Breast epithelium (tissue), 4 donors: ENCODE results near the gene PIGT. TPM values are rescaled to one million over a fixed set of nuclear protein-coding genes. Genes with fewer than 3 reads are reported as not detected.

Experiments
- DNase-seq, 2 donors: peaks; one replicate each; pipeline ENCODE4 v3.0.0-alpha.2; 2019; ENCODE audit warnings: low spot score in 2 of 2
- H3K27ac ChIP-seq, 2 donors: fragments of 200-600 bp; sonication (generic) in 1 of 2; one replicate each; pipeline ENCODE4 v1.5.1; 2016 to 2019; ENCODE audit warnings: mild to moderate bottlenecking in 1 of 2
- H3K27me3 ChIP-seq, 2 donors: fragments of 200-600 bp; sonication (generic) in 1 of 2; one replicate each; pipeline versions ENCODE4 v1.5.1 to v1.6.0; 2017 to 2019; ENCODE audit warnings: control low read depth in 1 of 2, mild to moderate bottlenecking in 1 of 2
- H3K36me3 ChIP-seq: fragments of 200-600 bp; one replicate; pipeline ENCODE4 v1.5.1; 2019
- H3K4me1 ChIP-seq, 2 donors: fragments of 200-600 bp; sonication (generic); one replicate each; pipeline ENCODE4 v1.5.1; 2016 to 2019; ENCODE audit warnings: control low read depth in 1 of 2
- H3K4me3 ChIP-seq, 3 donors: fragments of 200-600 bp; sonication (generic); 1 replicate in 2 of 3; 2 replicates in 1 of 3; pipeline ENCODE4 v1.5.1; 2016 to 2019; ENCODE audit warnings: mild to moderate bottlenecking in 3 of 3, moderate library complexity in 2 of 3
- H3K9me3 ChIP-seq, 2 donors: fragments of 200-600 bp; sonication (generic) in 1 of 2; one replicate each; pipeline ENCODE4 v1.5.1; 2016 to 2019; ENCODE audit warnings: control low read depth in 1 of 2
- CTCF ChIP-seq, 3 donors: fragments of 450-650 bp; IDR thresholded peaks; one replicate each; pipeline ENCODE4 v1.5.1; 2016 to 2017; ENCODE audit warnings: antibody characterized with exemption in 3 of 3, mild to moderate bottlenecking in 3 of 3, moderate library complexity in 3 of 3
- POLR2A ChIP-seq: fragments of 450-650 bp; IDR thresholded peaks from one replicate; pipeline ENCODE4 v1.6.1; 2016; ENCODE audit warnings: antibody characterized with exemption, mild to moderate bottlenecking, moderate library complexity
- POLR2AphosphoS5 ChIP-seq, 3 donors: sonication (generic); formaldehyde crosslinking; IDR thresholded peaks; one replicate each; pipeline ENCODE4 v1.6.1; 2017; ENCODE audit warnings: antibody characterized with exemption in 3 of 3
- intact Hi-C: fragments of 100-400 bp; cut with DNase I; formaldehyde crosslinking; loops from one replicate; pipeline ENCODE4 v1.15.1; 2023; ENCODE audit warnings: low total_unique reads
- total RNA-seq, 3 donors: library from RNA; depleted of rRNA; stranded (reverse); fragments of >200 nt; gene quantifications; one replicate each; pipeline ENCODE4 v1.1.0, GENCODE V29; 2016

The PIGT gene
- total RNA-seq, 3 donors from 2014 or later: 74.1 to 103 (median 76.7) TPM

- Histone ChIP-seq H3K4me3 (peak overlapping the region; percentile 62 to 90 (median 88)), H3K36me3 (no peaks in the 10 kb centered on the region), H3K4me1 (no peaks in the 10 kb centered on the region), H3K27ac (peak overlapping the region; percentile 93), H3K9me3 (no peaks in the 10 kb centered on the region), H3K27me3 (no peaks in the 10 kb centered on the region)
- TF ChIP-seq POLR2AphosphoS5 (IDR thresholded peaks at IDR 0.05): peak in 2 of 3 donors; percentile 8 to 58
- TF ChIP-seq POLR2A: no peak
- DNase-seq: peak in 1 of 2 donors; percentile 78
- intact Hi-C loops: no loop called here
Measured at GRCh38 chr20:45406260-45407066, 9.5 kb upstream of the PIGT start.

- Histone ChIP-seq H3K4me1 (no peaks in the 10 kb centered on the region), H3K27ac (peak overlapping the region; percentile 93), H3K9me3 (no peaks in the 10 kb centered on the region), H3K4me3 (peak overlapping the region; percentile 62 to 90 (median 88)), H3K27me3 (no peaks in the 10 kb centered on the region), H3K36me3 (no peaks in the 10 kb centered on the region)
- intact Hi-C loops: no loop called here
- DNase-seq: no peak
- peak; percentile 16 for TF ChIP-seq POLR2A
- peak; percentile 47 to 70 (median 64) for TF ChIP-seq POLR2AphosphoS5 (IDR thresholded peaks at IDR 0.05)
- no peak for TF ChIP-seq CTCF (IDR thresholded peaks at IDR 0.05)
Measured at GRCh38 chr20:45407067-45407745, 8.7 kb upstream of the PIGT start.

- DNase-seq: no peak
- H3K4me1 ChIP-seq: no peaks in the 10 kb centered on the region
- intact Hi-C loops: no loop called here
- TF ChIP-seq POLR2AphosphoS5 (IDR thresholded peaks at IDR 0.05) (no peak), CTCF (IDR thresholded peaks at IDR 0.05) (no peak), POLR2A (no peak)
- H3K27me3 ChIP-seq: no peaks in the 10 kb centered on the region
- H3K27ac ChIP-seq: peak within 1 kb of the TSS; percentile 93
- no peaks in the 10 kb centered on the region for H3K9me3 ChIP-seq
- H3K36me3 ChIP-seq: no peaks in the 10 kb centered on the region
- peak within 1 kb of the TSS; percentile 62 to 90 (median 88) for H3K4me3 ChIP-seq
Measured at GRCh38 chr20:45407783-45408645, 7.9 kb upstream of the PIGT start, which contains the start of gene DBNDD2. TSS of gene DBNDD2 (plus strand) at chr20:45408289. CDS start at chr20:45408468, 179 bp downstream.

GRCh38 chr20:45408646-45409213, 7.2 kb upstream of the PIGT start:
- no peak for DNase-seq
- Histone ChIP-seq H3K9me3 (no peaks in the 10 kb centered on the region), H3K4me1 (no peaks in the 10 kb centered on the region), H3K4me3 (peak overlapping the region in 1 of 3 donors; percentile 90), H3K36me3 (no peaks in the 10 kb centered on the region), H3K27me3 (no peaks in the 10 kb centered on the region), H3K27ac (peak overlapping the region in 1 of 2 donors; percentile 93)
- intact Hi-C loops: no loop called here
- TF ChIP-seq CTCF (IDR thresholded peaks at IDR 0.05): no peak
- TF ChIP-seq POLR2AphosphoS5 (IDR thresholded peaks at IDR 0.05): no peak
- no peak for TF ChIP-seq POLR2A
